CD4-positive, alpha-beta T cell (primary cell): ENCODE measurements around the gene TLL1. TPM values are rescaled to one million over a fixed set of nuclear protein-coding genes. Genes with fewer than 3 reads are reported as not detected.

Experiments used
- ATAC-seq: fragments of 200-7000 bp; cut with Tn5 transposase; one replicate; pipeline ENCODE4 v1.10.0; 2022; ENCODE audit warnings: mild to moderate bottlenecking; ENCODE audit not compliant: poor library complexity
- CTCF ChIA-PET: fragments of 350-600 bp; sonication (Branson Sonifier 250); formaldehyde crosslinking; loops from one replicate; lab custom pipeline; 2021; ENCODE audit warnings: antibody characterized with exemption, inconsistent platforms; lab: Charles Lee
- POLR2A ChIA-PET: fragments of 350-600 bp; sonication (Branson Sonifier 250); formaldehyde crosslinking; loops from one replicate; lab custom pipeline; 2021; ENCODE audit warnings: antibody characterized with exemption, inconsistent platforms; lab: Charles Lee
- DNase-seq, 14 experiments: peaks; one replicate each; pipeline ENCODE4 v3.0.0-alpha.2; 2013 to 2020; ENCODE audit warnings: mixed read lengths in 2 of 14
- H3K27ac ChIP-seq, 2 donors: one replicate each; pipeline versions ENCODE4 v1.5.1 to v1.7.0; 2013; ENCODE audit warnings: low read length in 2 of 2, low read depth in 1 of 2, mild to moderate bottlenecking in 1 of 2
- H3K27me3 ChIP-seq, 2 experiments: 1 replicate in 1 of 2; 2 replicates in 1 of 2; pipeline versions ENCODE4 v1.6.1 to v1.7.0; 2013; ENCODE audit warnings: low read length in 2 of 2, control low read depth in 1 of 2, mild to moderate bottlenecking in 1 of 2, moderate library complexity in 1 of 2; ENCODE audit not compliant: insufficient read depth in 2 of 2, control insufficient read depth in 1 of 2
- H3K36me3 ChIP-seq: one replicate; pipeline ENCODE4 v1.6.1; 2013; ENCODE audit warnings: low read length, control low read depth; ENCODE audit not compliant: insufficient read depth
- H3K4me1 ChIP-seq: one replicate; pipeline ENCODE4 v1.6.1; 2013; ENCODE audit warnings: low read length, control low read depth; ENCODE audit not compliant: insufficient read depth
- H3K4me3 ChIP-seq: one replicate; pipeline ENCODE4 v1.5.1; 2013; ENCODE audit warnings: mild to moderate bottlenecking, low read length, moderate library complexity
- H3K9me3 ChIP-seq, 2 experiments: 1 replicate in 1 of 2; 2 replicates in 1 of 2; pipeline versions ENCODE4 v1.6.1 to v1.7.0; 2013; ENCODE audit warnings: low read length in 2 of 2, mild to moderate bottlenecking in 2 of 2, control low read depth in 1 of 2, moderate library complexity in 1 of 2; ENCODE audit not compliant: control insufficient read depth in 1 of 2, insufficient read depth in 1 of 2
- H3K27ac Mint-ChIP-seq: one replicate; pipeline ENCODE4 v1.8.0; 2020; ENCODE audit warnings: mixed read lengths
- H3K27me3 Mint-ChIP-seq: one replicate; pipeline ENCODE4 v1.8.0; 2021; ENCODE audit warnings: mixed read lengths
- H3K36me3 Mint-ChIP-seq: one replicate; pipeline ENCODE4 v1.8.0; 2021; ENCODE audit warnings: low read depth, mixed read lengths
- H3K4me1 Mint-ChIP-seq: one replicate; pipeline ENCODE4 v1.8.0; 2021; ENCODE audit warnings: low read depth, mixed read lengths
- H3K4me3 Mint-ChIP-seq: one replicate; pipeline ENCODE4 v1.8.0; 2020; ENCODE audit warnings: mild to moderate bottlenecking, mixed read lengths
- H3K9me3 Mint-ChIP-seq: one replicate; pipeline ENCODE4 v1.8.0; 2020; ENCODE audit warnings: mixed read lengths
- CTCF ChIP-seq: fragments of 200-600 bp; IDR thresholded peaks from one replicate; pipeline ENCODE4 v1.8.0; 2022; ENCODE audit warnings: antibody characterized with exemption, mild to moderate bottlenecking
- intact Hi-C, 2 experiments: fragments of 100-400 bp; cut with DNase I in 1 of 2; cut with micrococcal nuclease in 1 of 2; formaldehyde crosslinking; loops; one replicate each; pipeline versions ENCODE4 v1.15.1 to v1.9.0; 2023 to 2025; cut with DNase I, micrococcal nuclease
- total RNA-seq, 174 experiments: library from RNA in 2 of 174; stranded (reverse) in 2 of 174; gene quantifications; one replicate each; pipeline ENCODE4 v1.2.3 and lab custom pipeline; 2021 to 2026

TLL1 gene
- total RNA-seq, 2 experiments from 2014 or later: not detected

GRCh38 chr4:165922747-165923146 is 49.7 kb downstream of the TLL1 start:
- no peak overlapping the region for H3K27ac Mint-ChIP-seq
- Histone ChIP-seq H3K27me3 (no peaks in the 10 kb centered on the region), H3K9me3 (no peaks in the 10 kb centered on the region), H3K4me1 (no peaks in the 10 kb centered on the region), H3K4me3 (no peak overlapping the region), H3K27ac (no peak overlapping the region), H3K36me3 (no peaks in the 10 kb centered on the region)
- ChIA-PET POLR2A (no interaction called here), CTCF (interaction anchor here (0.9 kb wide), 1 partner anchor 21 kb away, joined by 3 read pairs; no protein-coding TSS in a partner anchor)
- ATAC-seq (no peak), DNase-seq (no peak)
- H3K4me3 Mint-ChIP-seq: no peak overlapping the region
- H3K27me3 Mint-ChIP-seq: no peaks in the 10 kb centered on the region
- intact Hi-C loops: no loop called here
- H3K9me3 Mint-ChIP-seq: peaks cover 6% of the 10 kb centered on the region
- no peaks in the 10 kb centered on the region for H3K36me3 Mint-ChIP-seq
- no peaks in the 10 kb centered on the region for H3K4me1 Mint-ChIP-seq
- no peak for TF ChIP-seq CTCF

- H3K36me3 Mint-ChIP-seq: no peaks in the 10 kb centered on the region
- CTCF ChIA-PET: no interaction called here
- no peak overlapping the region for H3K4me3 ChIP-seq
- H3K27ac Mint-ChIP-seq: no peak overlapping the region
- H3K27me3 Mint-ChIP-seq: no peaks in the 10 kb centered on the region
- TF ChIP-seq CTCF: no peak
- H3K9me3 ChIP-seq: no peaks in the 10 kb centered on the region
- POLR2A ChIA-PET: no interaction called here
- H3K4me1 Mint-ChIP-seq: no peaks in the 10 kb centered on the region
- peaks cover 6% of the 10 kb centered on the region for H3K9me3 Mint-ChIP-seq
- intact Hi-C loops: no loop called here
- H3K4me3 Mint-ChIP-seq: no peak overlapping the region
- no peak overlapping the region for H3K27ac ChIP-seq
- no peaks in the 10 kb centered on the region for H3K27me3 ChIP-seq
- H3K4me1 ChIP-seq: no peaks in the 10 kb centered on the region
- DNase-seq (no peak), ATAC-seq (no peak)
- no peaks in the 10 kb centered on the region for H3K36me3 ChIP-seq
These were observed 53.3 kb downstream of the TLL1 start for GRCh38 chr4:165926307-165926706.

- no peak overlapping the region for H3K4me3 ChIP-seq
- no peaks in the 10 kb centered on the region for H3K36me3 ChIP-seq
- H3K4me3 Mint-ChIP-seq: no peak overlapping the region
- no peak for TF ChIP-seq CTCF
- no peaks in the 10 kb centered on the region for H3K36me3 Mint-ChIP-seq
- no peaks in the 10 kb centered on the region for H3K27me3 ChIP-seq
- peaks cover 6% of the 10 kb centered on the region for H3K9me3 Mint-ChIP-seq
- ChIA-PET POLR2A (interaction anchor here (0.7 kb wide), 1 partner anchor 385 kb away, joined by 3 read pairs; no protein-coding TSS in a partner anchor), CTCF (no interaction called here)
- intact Hi-C loops: no loop called here
- H3K4me1 Mint-ChIP-seq: no peaks in the 10 kb centered on the region
- H3K27ac Mint-ChIP-seq: no peak overlapping the region
- ATAC-seq (no peak), DNase-seq (no peak)
- H3K27ac ChIP-seq: no peak overlapping the region
- no peaks in the 10 kb centered on the region for H3K4me1 ChIP-seq
- H3K27me3 Mint-ChIP-seq: no peaks in the 10 kb centered on the region
- H3K9me3 ChIP-seq: no peaks in the 10 kb centered on the region
These were observed 54.3 kb downstream of the TLL1 start for GRCh38 chr4:165927366-165927765.
